SH-SY5Y (cell line): ENCODE measurements around the gene CXXC4.

Experiments used
- GATA2 ChIP-seq: IDR thresholded peaks from 2 replicates; pipeline ENCODE4 v1.6.1; 2011; ENCODE audit warnings: mild to moderate bottlenecking, low read depth, low read length
- GATA3 ChIP-seq: IDR thresholded peaks from 2 replicates; pipeline ENCODE4 v1.6.1; 2011; ENCODE audit warnings: low read depth, mild to moderate bottlenecking, low read length, moderate library complexity

DNA sequence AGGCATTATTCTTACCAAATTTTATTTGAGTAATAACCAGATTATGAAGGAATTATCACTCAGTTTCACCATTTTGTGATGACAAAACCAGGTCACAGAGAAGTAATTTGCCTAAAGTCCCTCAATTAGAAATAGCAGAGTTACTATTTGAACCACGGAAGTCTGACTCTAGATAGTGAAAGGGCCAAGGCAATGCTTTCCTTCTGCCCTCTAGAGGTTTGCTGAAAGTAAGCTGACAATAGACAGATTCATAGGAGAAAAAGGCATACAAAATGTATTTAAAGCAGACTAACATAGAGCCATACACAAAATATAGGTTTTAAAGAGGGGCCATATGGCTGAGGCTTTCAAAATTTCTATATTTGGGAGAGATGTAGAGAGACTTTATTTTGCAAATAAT, 43.1 kb downstream of the CXXC4 start:
- no peak for TF ChIP-seq GATA2
- TF ChIP-seq GATA3: no peak
